UCSD-AML1 (cell line): ENCODE data around the gene FANCE.
A peak's percentile ranks its signal among the peaks of the same experiment; 100 is the strongest.
"Not testable (repeated sequence)": the region's sequence is repeated elsewhere in the genome, so short reads cannot be mapped to it uniquely, and the experiment has no call there.

Experiments
- DNase-seq: peaks from one replicate; lab custom pipeline; 2025; ENCODE audit not compliant: unreplicated experiment; lab: John Stamatoyannopoulos, UW

Gene FANCE

DNA sequence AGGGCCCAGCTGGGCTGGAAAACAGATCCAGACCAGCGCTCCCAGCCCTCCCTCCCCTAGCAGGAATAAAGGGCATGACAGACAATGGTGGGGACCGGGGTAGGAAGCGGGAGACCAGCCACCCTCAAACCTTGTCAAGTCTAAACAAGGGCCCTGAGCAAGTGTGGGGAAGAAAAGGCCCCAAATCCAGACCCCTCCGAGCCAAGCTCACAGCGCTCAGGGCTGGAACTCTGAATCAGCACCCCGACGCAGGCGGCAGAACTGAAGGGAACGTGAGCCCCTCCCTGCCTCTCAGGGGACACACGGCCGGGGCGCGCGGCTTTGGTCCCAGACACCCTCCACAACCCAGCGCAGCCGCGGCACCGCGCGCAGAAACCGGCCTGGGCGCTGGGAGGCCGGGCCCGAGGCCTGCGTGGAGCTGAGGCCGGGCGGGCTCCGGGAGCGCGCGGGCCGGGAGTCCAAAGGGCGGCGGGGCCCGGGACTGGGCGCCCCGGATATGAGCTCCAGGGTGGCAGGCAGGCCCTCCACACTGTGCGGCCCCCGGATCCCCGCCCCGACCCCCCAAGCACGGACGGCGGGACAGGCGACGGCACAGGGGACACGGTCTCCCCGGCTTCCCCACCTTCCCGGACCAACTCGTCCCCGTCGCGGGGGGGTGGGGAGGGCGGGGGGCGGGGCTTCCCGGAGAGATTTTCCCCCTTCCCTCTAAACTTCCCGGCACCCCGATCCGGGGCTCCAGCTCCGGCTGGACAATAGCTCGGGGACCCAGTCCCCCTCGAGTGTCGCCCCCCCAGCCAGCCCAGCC, 44.1 kb downstream of the FANCE start:
- no peak for DNase-seq

DNA sequence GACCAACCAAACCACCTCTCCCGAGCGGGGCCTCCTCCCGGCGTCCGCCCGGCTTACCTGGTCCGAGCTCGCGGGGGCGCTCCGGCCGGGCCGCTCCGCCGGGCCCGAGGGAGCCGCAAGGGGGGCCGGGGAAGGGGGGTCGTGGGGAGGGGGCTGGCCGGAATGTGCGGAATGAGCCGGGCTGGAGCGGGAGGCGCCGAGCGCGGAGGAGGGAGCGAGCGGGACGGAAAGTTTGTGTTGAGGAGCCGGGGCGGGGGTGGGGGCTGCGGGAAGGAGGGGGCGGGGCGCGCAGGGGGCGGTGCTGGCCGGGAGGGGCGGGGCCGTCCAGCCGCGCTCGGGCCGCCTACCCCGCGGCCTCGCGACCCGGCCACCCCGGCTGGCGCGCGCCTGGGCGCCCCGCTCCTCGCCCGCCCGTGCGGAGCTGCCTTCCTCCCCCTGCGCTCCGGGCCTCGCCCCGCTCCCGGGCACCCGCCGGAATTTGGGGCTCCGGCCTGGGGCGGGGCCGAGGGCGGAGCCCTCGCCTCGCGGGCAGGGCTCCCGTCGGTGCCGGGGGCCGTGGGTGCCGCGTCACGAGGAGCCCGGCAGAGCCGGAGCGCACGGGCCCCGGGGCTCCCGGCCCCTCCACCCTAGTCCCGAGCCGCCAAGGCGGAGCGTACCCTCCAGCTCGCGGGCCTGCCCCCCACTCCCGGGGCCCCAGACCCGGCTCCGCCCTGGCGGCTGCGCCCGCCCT, 44.9 kb downstream of the FANCE start, which contains the start of gene TEAD3:
TSS of gene TEAD3 (minus strand) at position 239 of the 730 bp plus-strand sequence.
- no peak for DNase-seq

DNA sequence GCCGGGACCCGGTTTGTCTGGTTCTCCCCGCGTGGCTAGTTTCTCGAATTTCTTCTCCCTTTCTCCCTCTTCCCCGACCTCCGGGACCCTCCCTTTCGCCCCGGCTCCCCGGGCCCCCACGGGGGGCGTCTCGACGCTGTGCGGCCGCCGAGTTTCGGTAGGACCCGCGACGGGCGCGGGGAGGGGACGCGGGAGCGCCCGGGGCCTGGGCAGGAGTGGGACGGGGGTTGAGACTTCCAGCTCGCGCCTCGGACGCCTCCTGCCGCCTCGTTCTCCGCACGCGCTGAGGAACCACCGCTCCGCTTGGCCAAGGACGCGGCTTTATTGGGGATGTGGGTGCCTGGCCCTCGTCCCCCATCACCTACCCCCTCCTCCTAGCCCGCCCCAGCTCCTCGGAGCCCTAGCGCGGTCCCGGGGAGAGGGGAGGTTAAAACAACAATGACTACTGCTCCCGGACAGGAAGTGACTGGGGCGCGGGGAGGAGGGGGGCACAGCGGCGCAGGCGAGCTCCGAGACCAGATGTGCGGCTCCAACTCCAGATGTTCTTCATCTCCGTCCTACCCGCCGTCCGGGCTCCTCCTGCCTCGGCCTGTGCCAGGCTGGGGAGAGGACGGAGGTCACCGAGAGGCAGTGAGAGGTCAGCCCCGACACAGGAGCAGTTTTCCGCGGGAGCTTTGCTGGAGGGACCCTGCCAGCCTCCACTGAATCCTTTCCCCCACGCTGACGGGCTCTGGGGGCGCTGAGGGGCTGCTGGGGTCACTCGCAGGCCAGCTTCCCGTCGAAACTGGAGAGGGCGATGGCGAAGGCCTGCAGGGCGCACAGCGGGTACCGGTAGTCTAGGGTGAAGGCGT, 45.7 kb downstream of the FANCE start:
- peak; percentile 45 for DNase-seq

DNA sequence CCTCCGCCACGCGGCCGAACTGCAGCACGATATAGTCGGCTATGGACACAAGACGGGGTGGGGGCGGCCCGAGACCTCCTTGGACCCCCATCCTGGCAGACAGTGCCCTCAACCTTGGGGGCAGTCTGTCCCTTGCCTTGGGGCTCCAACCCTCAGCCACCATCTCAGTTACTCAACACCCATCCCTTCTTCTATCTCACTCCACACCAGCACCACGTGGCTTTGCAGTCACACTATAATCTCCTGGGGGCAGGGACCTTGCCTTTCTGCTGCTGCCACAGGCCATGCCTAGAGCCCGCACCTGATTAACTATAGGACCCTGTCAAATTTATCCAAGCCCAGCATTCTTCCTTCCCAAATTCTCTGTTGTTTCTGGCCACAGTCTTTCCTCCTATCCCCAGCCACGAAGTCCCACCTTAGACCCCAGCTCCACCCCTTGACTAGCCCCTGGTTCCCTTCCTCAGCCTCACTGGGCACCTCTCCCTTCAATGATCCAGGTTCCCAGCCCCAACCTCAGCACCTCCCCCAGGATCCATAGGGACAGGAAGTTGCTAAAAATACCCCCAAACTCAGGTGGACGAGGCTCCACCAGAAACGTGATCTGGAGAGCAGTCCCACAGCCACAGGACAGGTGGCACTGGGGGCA, 46.4 kb downstream of the FANCE start:
- no peak for DNase-seq

DNA sequence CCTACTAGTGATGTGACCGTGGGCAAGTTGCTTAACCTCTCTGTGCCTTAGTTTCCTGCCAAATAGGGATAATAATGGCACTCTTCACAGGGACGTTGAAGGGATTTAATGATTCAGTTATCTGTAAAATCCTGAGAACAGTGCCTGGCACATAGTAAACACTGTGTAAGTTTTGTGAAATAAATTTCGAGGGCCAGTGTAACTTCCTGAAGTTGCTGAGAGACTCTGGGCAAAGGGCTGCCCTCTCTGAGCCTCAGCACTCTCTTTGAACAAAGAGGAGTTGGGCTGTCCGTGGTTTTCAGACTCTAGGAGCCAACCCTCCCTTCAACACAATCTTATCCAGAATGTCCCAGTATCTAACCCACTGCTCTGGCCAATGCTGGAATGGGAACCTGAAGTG, 47.2 kb downstream of the FANCE start:
- no peak for DNase-seq

DNA sequence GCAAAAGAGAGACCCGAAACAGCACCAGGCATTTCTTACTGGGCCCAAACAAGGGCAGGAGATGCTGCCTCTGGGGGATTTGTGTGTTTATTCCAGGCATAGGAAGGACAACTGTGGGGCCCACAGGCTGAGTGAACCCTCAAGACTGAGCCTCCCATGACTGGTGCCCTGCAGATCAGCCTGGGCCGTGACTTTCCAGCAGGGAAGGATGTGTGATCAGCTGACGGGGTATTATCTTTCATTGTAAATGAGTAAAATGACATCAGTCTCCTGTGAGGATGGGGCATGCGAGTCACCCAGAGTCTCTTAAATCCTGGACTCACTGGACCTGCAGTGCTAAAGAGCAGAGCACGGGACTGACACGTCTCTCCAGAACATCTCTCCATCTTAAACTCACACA, 48.6 kb downstream of the FANCE start:
- no peak for DNase-seq

DNA sequence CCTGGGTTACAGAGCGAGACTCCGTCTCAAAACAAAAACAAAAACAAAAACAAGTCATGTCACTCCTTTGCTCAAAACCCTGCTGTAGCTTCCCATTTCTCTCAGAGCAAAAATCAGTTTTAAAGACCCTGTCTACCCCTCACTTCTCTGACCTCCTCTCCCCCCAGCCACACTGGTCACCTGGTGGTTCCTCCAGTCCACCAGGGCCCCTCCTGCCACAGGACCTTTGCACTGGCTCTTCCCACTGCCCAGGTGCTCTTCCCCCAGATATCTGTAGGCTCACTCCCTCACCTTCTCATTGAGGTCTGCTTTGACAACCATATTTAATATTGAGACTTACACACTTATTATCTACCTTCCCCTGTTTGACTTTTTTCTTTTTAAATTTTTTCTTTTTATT, 49.6 kb downstream of the FANCE start:
- DNase-seq, result no peak

DNA sequence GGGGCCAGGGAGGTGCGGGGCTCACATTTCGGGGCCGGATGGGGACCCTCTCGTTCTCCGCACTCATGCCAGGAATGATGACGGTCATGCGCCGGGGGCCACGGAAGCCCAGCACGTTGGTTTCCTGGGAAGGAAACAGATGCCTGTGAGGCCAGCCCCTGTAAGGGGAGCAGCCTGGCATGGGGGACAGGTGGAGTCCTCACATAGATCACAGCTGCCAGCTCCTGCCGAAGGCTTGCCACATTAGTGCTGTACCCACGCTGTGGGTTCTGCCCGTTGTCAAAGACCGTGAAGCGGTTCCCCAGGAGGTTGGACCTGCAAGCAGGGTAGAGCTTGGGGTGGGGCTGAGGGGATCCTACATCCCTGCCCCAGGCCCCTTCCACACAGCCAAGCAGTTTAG, 51.4 kb downstream of the FANCE start:
- DNase-seq, result no peak

DNA sequence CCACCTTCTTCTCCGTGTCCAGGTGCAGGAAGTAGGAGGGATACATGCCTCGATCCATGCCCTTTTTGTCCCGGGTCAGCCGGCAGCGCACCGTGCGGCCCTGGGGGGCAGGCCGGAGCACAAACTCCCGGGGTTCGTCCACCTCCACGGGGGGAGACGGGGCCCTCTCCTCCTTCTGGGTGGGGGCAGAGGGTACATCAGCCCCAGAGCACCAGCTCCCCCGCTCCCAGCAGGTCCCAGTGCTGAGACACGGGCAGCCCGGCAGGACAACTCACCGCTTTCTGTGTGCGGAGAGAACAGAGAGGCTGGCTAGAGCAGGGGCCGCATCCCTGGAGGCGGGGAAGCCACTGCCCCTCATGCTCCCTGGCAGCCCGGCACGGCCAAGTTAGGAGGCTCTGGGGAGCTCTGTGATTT, 53.9 kb downstream of the FANCE start:
- DNase-seq, result no peak

DNA sequence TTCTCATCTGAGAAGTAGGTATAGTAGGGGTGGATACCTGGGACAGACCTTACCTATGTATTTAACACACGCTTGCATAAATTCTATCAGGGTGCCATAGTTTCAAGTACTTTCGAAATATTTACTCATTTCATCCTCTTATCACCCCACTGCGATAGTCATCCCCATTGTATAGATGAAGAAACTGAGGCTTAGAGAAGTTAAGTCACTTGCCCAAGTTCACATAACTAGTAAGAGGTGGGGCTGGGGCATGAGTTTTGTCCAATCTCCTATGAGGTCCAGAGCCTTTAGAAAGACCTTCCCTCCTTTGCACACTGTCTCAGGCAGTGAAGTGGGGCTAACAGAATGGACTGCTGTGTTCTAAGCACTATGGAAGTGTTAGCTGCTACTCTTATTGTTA, 54.4 kb downstream of the FANCE start:
- no peak for DNase-seq

DNA sequence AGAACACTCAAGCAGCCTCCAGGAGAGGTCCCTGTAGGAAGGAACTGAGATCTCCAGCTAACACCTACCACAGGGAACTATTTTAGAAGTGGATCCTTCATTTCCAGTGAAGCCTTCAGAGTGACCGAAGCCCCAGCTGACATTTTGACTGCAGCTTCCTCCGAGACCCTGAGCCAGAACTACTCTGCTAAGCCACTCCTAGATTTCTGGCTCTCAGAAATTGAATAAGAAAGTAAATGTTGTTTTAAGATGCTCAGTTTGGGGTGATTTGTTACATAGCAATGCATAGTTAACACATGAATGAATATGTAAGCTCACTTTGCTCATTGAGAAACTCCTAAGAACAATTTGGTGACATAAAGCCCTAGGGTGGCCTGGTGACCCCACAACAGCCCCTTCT, 55.1 kb downstream of the FANCE start:
- no peak for DNase-seq

DNA sequence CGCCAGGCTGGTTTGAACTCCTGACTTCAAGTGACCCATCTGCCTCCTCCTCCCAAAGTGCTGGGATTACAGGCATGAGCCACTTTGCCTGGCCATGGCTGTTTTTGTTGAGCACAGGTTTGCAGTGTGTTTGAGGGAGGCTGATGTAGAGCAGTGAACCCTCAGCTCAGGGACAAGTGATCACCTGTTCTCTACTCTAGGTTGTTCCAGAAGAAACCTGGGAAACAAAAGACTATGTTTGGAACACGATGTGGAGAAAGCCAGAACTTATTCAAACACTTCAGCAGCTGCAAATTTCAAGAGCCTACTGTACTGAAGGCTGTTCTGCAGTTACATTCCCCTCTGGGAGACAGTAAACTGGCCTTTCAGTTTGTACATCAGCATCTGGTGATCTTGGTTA, 55.9 kb downstream of the FANCE start:
- DNase-seq, result no peak

DNA sequence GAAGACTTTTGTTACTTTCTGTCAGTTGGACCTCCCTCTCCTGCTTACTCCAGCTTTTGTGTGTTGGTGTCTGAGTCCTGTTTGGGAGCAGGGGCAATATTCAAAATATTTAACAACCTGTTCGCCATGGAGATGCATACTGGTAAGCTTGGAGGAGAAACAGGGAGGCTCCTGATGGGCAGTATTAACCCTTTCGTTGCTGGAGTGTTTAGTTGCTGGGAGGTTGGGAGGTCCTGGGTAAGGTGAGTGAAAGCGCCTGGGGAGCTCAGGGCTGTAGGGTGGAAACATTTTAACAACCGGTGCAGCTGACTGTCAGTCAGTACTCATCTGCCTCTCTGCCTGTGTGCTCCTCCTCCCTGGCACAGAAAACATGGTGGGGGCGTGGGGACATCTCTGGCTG, 56.4 kb downstream of the FANCE start:
- DNase-seq, result no peak

DNA sequence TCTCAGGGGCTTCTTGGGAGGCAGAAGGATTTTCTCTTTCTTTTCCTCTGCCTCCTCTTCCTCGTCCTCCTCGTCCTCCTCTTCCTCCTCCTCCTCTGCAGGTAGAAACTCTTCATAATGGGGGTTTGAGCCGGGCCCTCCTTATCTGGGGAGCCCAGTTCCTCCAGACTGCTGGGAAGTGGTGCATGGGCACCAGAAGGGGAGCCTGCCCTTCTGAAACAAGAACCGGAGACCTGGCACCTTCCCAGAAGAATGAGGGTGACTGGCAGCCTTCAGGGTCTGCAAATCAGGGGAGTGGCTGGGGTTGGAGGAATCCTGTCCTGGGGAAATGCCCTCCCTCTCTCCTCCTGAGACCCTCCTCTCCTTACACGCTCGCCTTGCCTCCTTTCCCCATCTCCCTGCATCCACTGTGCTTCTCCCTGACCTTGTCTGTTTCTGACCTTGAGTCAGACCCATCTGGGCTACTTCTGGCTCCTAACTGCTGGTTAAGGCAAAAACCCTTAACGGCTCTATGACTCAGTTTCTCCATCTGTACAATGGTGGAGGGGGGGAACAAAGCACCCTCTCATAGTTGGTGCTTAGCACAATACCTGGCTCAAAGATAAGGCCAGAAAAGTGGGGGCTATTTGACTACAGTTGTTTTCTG, 58.9 kb downstream of the FANCE start:
- DNase-seq, result no peak

DNA sequence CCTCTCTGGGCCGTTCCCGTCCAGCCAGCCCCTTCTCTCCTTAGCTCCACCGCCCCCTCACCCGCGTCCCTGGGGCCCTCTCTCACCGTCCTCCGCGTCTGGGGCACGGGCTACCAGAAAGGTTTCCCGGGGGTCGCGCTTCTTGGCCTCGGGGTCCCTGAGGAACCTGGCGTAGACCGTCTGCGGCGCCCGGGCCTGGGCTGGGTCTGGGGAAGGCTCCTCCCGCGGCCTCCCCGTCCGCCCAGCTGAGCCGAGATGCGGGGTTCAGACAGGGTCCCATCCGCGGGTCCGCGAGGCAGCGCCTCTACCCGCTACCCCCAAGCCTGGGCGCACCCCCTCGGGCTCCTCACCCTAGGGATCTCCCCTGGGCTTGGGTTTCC, 59.4 kb downstream of the FANCE start:
- no peak for DNase-seq

DNA sequence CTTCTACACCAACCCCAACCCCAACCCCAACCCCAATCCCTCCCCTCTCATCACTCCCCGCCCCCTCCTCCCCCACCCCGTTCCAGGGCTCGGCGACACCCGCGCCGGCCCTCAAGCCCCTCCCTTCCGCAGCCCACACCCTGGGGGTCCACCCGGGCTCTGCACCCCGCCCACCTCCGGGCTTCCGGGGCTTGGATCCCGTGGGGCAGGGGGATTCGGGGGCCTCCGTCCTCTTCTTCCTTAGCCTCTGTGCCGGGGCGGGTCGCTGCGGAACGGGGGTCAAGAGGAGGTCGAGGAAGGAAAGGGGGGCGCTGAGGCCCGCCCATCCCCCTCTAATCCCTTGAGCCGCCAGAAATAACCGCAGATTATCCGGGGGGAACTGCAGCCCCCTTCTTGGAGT, 59.9 kb downstream of the FANCE start:
- no peak for DNase-seq

DNA sequence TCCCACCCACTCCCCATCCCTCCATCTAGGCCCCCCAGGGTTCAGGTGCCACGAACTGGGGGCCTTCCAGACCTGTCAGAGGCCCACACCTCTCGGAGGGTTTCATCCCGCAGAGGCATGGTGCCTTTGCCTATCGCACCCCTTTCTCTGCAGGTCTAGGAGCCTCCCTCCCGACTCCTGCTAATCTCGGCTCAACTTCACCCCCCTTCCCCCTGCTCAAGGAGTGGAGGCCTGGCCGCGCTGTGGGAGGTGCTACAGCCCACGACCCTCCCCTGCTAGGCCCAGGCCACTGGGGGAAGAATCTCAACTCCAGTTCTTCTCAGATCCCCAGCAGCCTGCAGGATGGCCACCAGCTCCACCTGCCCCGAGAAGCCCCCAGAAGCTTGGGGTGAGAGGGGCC, 60.6 kb downstream of the FANCE start, which contains the start of gene TULP1:
TSS of gene TULP1 (minus strand) at position 157 of the 400 bp plus-strand sequence. CDS start at position 119, 38 bp downstream.
- no peak for DNase-seq

DNA sequence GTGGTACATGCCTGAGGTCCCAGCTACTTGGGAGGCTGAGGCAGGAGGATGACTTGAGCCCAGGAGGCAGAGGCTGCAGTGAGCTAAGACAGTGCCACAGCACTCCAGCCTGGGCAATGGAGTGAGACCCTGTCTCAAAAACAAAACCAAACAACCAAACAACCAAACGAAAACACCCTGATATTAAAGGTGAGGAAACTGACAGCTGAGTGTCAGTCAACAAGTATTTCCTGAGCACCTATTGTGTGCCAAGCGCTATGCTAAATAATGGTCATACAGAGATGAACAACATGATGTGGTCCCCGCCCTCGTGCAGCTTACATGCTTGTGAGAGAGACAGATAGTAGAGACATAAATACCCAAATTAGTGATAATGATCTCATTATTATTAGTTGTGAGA, 62.4 kb downstream of the FANCE start:
- DNase-seq, result no peak

DNA sequence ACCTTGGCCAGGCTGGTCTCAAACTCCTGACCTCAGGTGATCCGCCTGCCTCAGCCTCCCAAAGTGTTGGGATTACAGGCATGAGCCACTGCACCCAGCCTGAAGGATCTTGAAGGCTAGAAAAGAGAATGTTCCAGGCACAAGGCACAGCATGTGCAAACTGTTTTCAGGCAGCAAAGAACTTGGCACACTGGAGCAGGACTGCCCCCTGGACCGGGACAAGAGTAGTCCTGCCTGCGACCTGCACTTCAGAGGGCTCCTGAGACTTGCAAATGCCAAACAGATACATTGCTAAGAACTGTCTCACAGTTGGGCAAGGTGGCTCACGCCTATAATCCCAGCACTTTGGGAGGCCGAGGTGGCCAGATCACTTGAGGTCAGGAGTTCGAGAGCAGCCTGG, 63.8 kb downstream of the FANCE start:
- not testable (repeated sequence) for DNase-seq
